ENCODE measurements around the gene SLC6A3. TPM values are rescaled to one million over a fixed set of nuclear protein-coding genes. Genes with fewer than 3 reads are reported as not detected.

SLC6A3 gene
- polyA plus RNA-seq, 3 donors: 0.41 to 0.72 (median 0.47) TPM

DNA sequence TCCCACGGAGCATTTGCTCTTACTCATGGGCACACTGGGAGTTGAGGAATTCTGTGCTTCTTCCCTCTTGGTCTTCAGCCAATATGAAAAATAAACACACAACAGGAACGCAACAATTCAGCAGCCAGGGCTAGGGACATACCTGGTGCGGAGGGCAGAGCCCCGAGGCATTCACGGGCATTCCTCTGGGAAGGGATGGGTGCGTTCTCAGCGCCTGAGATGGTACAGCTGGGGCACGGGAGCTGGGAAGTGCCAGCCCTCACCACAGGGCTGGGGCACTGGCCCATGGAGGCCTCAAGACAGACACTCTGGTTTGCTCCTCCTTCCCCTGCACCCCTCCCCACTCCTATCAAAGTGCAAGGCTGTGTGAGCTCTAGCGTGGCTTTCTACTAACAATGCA, 2.1 kb downstream of the SLC6A3 start:
- no peak for DNase-seq (ENCODE audit: low read depth in 3 of 3, low spot score in 2 of 3)

DNA sequence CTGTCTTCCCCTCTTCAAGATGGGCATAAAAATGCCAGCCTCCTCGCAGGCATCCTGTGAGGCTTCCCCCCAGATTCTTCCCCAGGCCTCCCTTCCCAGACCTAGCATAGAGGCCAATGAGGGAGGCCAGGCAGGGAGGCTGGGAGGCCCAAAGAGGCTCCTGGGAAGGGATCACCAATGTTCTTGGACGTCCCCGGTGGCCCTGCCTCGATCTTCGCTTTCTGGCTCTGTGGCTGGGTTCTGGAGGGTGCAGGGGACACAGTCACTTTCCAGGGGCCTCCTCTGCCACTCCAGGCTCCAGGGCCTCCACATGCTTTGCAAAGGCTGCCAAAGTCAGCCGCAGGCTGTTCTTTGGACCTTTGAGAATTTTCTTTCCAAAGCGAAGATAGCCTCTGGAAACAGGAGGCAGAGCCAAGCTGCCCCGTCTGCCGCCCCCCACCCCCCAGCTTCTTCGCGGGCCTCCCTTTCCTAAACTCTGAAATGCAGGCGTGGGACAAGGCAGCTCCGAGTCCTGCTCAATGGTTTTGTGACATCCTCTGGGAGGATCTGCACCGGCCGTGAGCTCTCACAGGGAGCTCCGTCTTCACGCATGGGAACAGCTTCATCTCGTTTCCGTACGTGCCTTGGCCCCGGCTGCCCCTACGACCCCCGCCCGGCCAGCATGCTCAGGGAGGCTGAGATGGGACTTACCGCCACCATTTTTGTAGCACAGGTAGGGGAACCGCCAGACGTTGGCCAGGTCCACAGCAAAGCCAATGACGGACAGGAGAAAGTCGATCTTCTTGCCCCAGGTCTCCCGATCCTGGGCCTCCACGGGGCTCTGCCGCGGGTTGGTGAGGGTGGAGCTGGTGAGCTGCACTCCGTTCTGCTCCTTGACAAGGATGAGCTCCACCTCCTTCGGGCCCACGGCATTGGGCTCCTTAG, 2.8 kb downstream of the SLC6A3 start:
- no peak for DNase-seq (ENCODE audit: low read depth in 3 of 3, low spot score in 2 of 3)

DNA sequence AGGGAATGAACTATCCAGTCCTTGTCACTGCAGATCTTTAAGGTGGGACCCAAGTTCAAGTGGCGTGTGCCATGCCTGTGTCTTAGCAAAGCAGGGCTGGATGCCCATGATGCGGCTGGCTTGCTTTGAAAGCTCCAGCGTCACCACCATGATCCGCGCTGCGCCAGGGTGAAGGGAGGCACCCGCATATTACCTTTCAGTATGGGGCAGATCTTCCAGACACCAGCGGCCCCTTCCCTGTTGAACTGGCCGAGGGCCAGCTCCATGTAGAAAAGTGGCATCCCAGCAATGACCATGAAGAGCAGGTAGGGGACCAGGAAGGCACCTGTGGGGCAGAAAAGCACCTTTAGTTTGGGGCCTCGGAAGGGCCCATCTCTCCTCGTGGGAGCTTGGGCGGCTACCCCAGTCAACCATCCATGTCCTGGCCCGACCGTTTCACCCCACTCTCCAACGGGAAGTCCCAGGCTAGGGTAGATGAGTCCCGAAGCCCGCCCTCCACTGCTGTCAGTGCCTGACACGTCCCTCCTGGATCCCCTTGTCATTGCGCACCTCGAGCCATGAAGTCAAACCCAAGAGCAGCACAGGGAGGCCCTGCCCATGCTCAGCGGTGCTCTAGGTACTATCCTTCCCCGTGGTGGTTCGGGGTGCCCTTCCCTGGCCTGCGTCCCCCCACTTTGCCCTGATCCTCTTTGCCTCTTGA, 3.9 kb downstream of the SLC6A3 start:
- DNase-seq (ENCODE audit: low read depth in 3 of 3, low spot score in 2 of 3): no peak

DNA sequence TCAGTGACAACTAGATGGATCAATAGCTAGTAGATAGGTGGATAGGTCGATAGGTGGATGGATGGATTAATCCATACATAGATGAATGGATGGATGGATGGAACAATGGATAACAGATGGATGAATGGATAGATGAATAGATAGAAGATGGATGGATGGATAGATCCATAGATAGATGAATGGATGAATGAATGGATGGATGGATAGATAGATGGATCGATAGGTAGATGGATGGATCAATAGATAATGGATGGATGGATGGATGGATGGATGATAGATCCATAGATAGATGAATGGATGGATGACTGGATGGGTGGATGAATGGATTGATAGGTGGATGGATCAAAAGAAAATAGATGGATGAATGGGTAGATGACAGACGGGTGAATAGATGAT, 5.1 kb downstream of the SLC6A3 start:
- no peak for DNase-seq (ENCODE audit: low read depth in 3 of 3, low spot score in 2 of 3)

DNA sequence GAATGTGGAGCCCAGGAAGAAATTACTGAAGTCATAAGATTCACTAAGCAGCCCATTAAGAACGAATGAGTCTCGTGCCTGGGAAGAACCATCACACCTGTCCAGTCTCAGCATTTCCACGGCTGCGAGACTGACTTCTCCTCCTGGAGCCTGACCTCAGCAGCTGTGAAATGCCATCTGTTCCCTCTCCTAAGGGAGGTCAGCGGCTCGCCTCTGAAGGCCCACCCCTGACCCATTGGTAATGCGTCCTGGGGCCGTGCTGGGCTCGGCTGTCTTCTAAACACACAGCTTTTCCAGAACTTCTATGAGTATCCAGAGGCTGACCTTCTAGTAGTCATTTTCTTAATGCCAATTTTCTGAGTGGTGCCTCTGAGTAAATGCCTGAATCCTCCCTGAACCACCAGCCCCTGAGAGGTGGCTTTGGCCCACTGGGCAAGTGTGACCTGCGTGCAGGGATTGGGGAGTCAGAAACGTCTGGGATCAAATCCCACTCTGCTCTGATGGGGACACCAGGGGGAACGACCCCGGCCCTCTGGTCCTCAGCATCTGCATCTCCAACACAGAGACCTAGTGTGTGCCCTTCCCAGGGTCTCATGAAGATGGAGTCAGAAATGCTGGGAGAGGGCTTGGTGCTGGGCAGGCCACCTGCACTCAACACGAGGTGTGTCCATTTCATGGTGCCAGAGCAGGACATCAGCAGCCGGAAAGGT, 5.7 kb downstream of the SLC6A3 start:
- no peak for DNase-seq (ENCODE audit: low read depth in 3 of 3, low spot score in 2 of 3)

GRCh38 chr5:1438871-1439270, 6.4 kb downstream of the SLC6A3 start:
- DNase-seq (ENCODE audit: low read depth in 3 of 3, low spot score in 2 of 3): no peak

DNA sequence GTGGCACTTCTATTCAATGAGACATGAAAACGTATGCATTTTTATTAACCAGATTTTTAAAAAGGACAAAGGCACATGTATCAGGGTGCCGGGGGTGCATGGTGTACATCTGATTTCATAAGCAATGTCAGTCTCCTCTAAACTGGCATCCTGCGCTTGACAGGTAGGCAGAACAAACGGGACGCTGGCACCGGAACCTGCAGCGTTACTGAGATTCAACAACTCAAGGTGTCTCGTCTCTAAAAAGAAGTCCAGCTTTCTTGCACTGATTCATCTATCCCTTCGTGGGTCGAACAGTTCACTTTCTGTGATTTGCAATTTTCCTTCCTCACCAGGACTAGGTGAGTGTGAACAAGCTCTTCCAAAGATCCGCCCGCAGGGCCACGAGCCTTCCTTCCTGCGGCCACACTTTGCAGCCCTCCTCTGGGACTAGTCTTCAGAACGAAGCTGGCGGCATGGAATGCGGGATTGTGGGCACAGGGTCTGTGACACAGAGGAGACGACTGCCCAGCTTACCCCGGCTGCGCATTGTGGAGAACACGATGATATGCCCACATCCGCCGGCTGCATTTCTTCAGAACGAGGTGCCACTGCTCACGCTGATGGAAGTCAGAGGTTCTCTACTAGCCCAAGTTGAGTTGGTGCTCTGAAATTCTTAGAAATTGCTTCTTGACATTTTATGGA, 7.2 kb downstream of the SLC6A3 start:
- DNase-seq (ENCODE audit: low read depth in 3 of 3, low spot score in 2 of 3): no peak

GRCh38 chr5:1437226-1437829, 7.9 kb downstream of the SLC6A3 start:
- no peak for DNase-seq (ENCODE audit: low read depth in 3 of 3, low spot score in 2 of 3)

DNA sequence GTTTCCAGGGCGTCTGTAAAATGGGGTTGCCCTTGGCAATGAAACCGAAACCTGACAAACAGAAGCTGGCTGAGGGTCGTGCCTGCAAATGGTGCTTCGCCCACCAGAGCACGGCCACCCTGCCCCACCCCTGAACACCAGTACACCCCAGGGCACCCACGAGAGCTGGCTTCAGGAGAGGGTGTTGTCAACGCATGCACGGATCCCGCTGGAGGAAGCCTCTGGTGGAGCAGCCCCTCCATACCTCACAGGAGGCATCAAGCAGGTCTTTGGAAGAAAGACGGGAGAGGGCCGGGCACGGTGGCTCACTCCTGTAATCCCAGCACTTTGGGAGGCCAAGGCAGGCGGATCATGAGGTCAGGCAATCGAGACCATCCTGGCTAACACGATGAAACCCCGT, 8.6 kb downstream of the SLC6A3 start:
- DNase-seq (ENCODE audit: low read depth in 3 of 3, low spot score in 2 of 3): no peak

GRCh38 chr5:1436036-1436435, 9.2 kb downstream of the SLC6A3 start:
- no peak for DNase-seq (ENCODE audit: low read depth in 3 of 3, low spot score in 2 of 3)

- no peak for DNase-seq (ENCODE audit: low read depth in 3 of 3, low spot score in 2 of 3)
These were observed 9.9 kb downstream of the SLC6A3 start for GRCh38 chr5:1435369-1435768.

- DNase-seq (ENCODE audit: low read depth in 3 of 3, low spot score in 2 of 3): no peak
These were observed 12.9 kb downstream of the SLC6A3 start for GRCh38 chr5:1432296-1432695.

DNA sequence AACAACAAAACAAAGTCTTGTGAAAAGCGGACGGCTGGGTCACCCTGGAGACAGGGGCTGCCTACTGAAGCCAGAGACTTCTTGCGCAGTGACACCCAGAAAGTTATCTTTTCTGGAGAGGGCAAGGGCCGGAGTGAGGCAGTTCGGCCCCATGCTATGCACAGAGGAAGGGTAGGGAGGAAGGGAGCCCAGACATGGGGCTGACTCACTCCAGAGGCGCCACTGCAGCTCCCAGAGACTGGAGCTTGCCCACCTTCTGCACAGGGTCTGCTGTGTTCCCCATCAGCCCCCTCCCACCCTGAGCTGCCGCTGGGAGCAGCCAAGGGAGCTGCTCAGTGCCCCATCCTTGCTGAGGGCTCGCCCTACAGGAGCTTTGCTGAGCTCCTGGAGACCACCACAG, 13.3 kb downstream of the SLC6A3 start:
- no peak for DNase-seq (ENCODE audit: low read depth in 3 of 3, low spot score in 2 of 3)

DNA sequence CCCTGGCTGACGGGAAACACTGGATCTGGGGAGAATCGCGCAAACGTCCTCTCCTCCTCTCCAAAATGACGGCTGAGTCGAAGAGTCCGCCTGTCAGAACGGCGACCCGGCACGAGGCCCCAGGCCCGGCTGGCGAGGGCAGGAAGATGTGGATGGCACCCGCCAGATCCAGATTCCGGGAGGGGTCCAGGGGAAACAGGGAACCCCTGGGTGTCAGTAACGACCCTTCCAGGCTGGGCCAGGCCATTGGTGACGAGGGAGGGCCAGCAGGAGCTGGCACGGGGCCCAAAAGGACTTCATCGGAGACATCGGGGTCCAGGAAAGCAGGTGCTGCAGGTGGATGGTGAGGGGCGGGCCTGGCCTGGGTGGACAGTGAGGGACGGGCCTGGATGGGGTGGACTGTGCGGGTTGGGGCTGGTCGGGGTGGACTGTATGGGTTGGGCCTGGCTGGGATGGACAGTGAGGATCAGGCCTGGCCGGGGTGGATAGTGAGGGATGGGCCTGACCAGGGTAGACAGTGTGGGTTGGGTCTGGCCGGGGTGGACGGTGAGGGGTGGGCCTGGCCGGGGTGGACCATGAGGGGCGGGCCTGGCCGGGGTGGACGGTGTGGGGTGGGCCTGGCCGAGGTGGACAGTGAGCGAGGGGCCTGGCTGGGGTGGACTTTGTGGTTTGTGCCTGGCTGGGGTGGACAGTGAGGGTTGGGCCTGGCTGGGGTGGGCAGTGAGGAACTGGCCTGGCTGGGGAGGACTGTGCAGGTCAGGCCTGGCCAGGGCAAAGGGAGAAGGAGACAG, 14.0 kb downstream of the SLC6A3 start:
- no peak for DNase-seq (ENCODE audit: low read depth in 3 of 3, low spot score in 2 of 3)

GRCh38 chr5:1430121-1430795, 15.0 kb downstream of the SLC6A3 start:
- no peak for DNase-seq (ENCODE audit: low read depth in 3 of 3, low spot score in 2 of 3)

DNA sequence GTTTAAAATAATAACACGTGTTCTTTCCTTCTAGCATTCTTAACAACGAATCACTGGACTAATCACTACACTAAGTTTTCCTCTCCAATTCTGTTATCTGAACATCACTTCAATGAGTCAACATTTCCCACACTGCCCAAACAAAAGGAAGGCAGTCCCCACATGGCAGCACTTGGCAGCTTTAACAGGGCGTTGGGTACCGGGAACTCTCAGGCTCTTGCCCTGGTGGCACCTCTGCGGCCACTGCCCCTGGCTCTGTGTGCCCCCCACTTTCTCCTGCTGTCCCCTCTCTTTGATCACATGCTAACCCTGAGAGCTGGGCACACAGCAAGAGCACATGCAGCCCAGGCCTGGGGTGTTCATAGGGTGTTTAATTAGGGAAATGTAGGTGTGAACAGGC, 15.7 kb downstream of the SLC6A3 start:
- DNase-seq (ENCODE audit: low read depth in 3 of 3, low spot score in 2 of 3): no peak

GRCh38 chr5:1429066-1429465, 16.2 kb downstream of the SLC6A3 start:
- no peak for DNase-seq (ENCODE audit: low read depth in 3 of 3, low spot score in 2 of 3)

- DNase-seq (ENCODE audit: low read depth in 3 of 3, low spot score in 2 of 3): no peak
These were observed 17.1 kb downstream of the SLC6A3 start for GRCh38 chr5:1428107-1428506.

DNA sequence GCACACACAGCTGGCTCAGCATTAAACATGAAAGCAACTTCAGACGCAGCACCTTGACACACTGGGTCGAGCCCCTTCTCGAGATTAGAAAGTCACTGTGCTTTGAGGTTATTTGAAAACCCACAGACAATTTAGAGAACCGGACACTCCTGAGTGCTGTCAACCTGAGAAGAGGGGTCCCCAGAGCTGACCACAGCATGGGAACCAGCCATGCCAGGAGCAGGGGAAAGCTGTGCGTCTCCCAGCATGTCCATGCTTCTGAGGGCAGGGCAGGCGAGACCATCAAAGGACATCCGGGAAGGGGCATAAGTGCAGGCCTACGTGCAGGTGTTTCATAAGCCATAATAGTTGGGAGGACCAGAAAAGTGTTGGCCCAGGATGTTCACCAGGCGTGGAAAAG, 20.5 kb downstream of the SLC6A3 start:
- DNase-seq (ENCODE audit: low read depth in 3 of 3, low spot score in 2 of 3): no peak

Data from right renal cortex interstitium (tissue), 3 donors.